HepG2 (cell line): ENCODE data around the gene TP73. TPM values are rescaled to one million over a fixed set of nuclear protein-coding genes. Genes with fewer than 3 reads are reported as not detected.

Experiments
- ARNT ChIP-seq: fragments of 450-650 bp; IDR thresholded peaks from 2 replicates; pipeline ENCODE4 v1.6.1; 2017
- ELK4 ChIP-seq: sonication (generic); formaldehyde crosslinking; IDR thresholded peaks from 2 replicates; pipeline ENCODE4 v1.9.0; 2021; ENCODE audit warnings: missing genetic modification reagents, borderline replicate concordance
- FOXM1 ChIP-seq: sonication (generic); formaldehyde crosslinking; IDR thresholded peaks from 2 replicates; pipeline ENCODE4 v1.5.0; 2020; ENCODE audit warnings: missing genetic modification reagents
- FOXO4 ChIP-seq: sonication (generic); formaldehyde crosslinking; conservative IDR thresholded peaks from 2 replicates; pipeline ENCODE4 v1.8.1; 2023; ENCODE audit warnings: missing genetic modification reagents
- HNRNPLL ChIP-seq: fragments of 200-400 bp; formaldehyde crosslinking; IDR thresholded peaks from 2 replicates; pipeline ENCODE4 v1.6.1; 2017; ENCODE audit warnings: mild to moderate bottlenecking, low read depth, low read length; ENCODE audit not compliant: poor library complexity, severe bottlenecking
- IRX3 ChIP-seq: sonication (generic); formaldehyde crosslinking; IDR thresholded peaks from 2 replicates; pipeline ENCODE4 v1.8.1; 2023; ENCODE audit warnings: mild to moderate bottlenecking, low read depth, missing genetic modification reagents, borderline replicate concordance
- MNT ChIP-seq: fragments of 450-650 bp; IDR thresholded peaks from 2 replicates; pipeline ENCODE4 v1.6.1; 2016
- MXD4 ChIP-seq: IDR thresholded peaks from 2 replicates; pipeline ENCODE4 v1.6.1; 2016; ENCODE audit warnings: mild to moderate bottlenecking, missing biosample characterization, missing genetic modification reagents
- SP5 ChIP-seq: IDR thresholded peaks from 2 replicates; pipeline ENCODE4 v1.6.1; 2016; ENCODE audit warnings: low read depth, borderline replicate concordance
- SPEN ChIP-seq: sonication (generic); formaldehyde crosslinking; IDR thresholded peaks from 2 replicates; pipeline ENCODE4 v1.5.1; 2020; ENCODE audit warnings: low read depth, mild to moderate bottlenecking, missing genetic modification reagents
- TBX2 ChIP-seq: sonication (generic); formaldehyde crosslinking; IDR thresholded peaks from 2 replicates; pipeline ENCODE4 v1.5.0; 2020; ENCODE audit warnings: missing genetic modification reagents, mild to moderate bottlenecking, borderline replicate concordance
- ZBTB42 ChIP-seq: sonication (generic); formaldehyde crosslinking; IDR thresholded peaks from 2 replicates; pipeline ENCODE4 v1.5.0; 2020; ENCODE audit warnings: mild to moderate bottlenecking, missing genetic modification reagents
- ZC3H13 ChIP-seq: sonication (generic); formaldehyde crosslinking; IDR thresholded peaks from 2 replicates; pipeline ENCODE4 v1.8.1; 2023; ENCODE audit warnings: mild to moderate bottlenecking, missing genetic modification reagents, moderate library complexity
- ZNF605 ChIP-seq: sonication (generic); formaldehyde crosslinking; IDR thresholded peaks from 2 replicates; pipeline ENCODE4 v1.8.0; 2022; ENCODE audit warnings: mild to moderate bottlenecking, missing genetic modification reagents
- ZNF660 ChIP-seq: sonication (generic); formaldehyde crosslinking; IDR thresholded peaks from 2 replicates; pipeline ENCODE4 v1.5.1; 2020; ENCODE audit warnings: mild to moderate bottlenecking, low read depth, missing genetic modification reagents, borderline replicate concordance
- ZNF737 ChIP-seq: sonication (generic); formaldehyde crosslinking; IDR thresholded peaks from 2 replicates; pipeline ENCODE4 v1.5.0; 2020; ENCODE audit warnings: missing genetic modification reagents, mild to moderate bottlenecking, borderline replicate concordance
- polyA plus RNA-seq, 8 experiments: library from polyadenylated mRNA; depleted of rRNA in 3 of 8; stranded (reverse) in 7 of 8; unstranded in 1 of 8; fragments of >200 nt; fragmentation: Illumina TruSeq in 4 of 8; extraction: Trizol in 4 of 8; gene quantifications; 2 replicates each; pipeline versions ENCODE4 v1.2.1 to v1.2.3, GENCODE V29; 2011 to 2016; ENCODE audit warnings: low read depth in 4 of 8, missing spikeins in 1 of 8, mixed read lengths in 1 of 8; ENCODE audit not compliant: insufficient read depth in 1 of 8
- total RNA-seq, 5 experiments: library from RNA; depleted of rRNA; stranded (reverse); fragments of >200 nt; fragmentation: Illumina TruSeq; extraction: Trizol; gene quantifications; 2 replicates each; pipeline ENCODE4 v1.2.3, GENCODE V29; 2016; ENCODE audit warnings: low read depth in 1 of 5
- TF ChIP-seq, protein P1 (sequence below): IDR thresholded peaks from 2 replicates; pipeline ENCODE4 v1.6.1; 2016; ENCODE audit warnings: missing compliant biosample characterization, missing genetic modification reagents, borderline replicate concordance
- TF ChIP-seq, protein P2 (sequence below): sonication (generic); formaldehyde crosslinking; IDR thresholded peaks from 2 replicates; pipeline ENCODE4 v1.4.0; 2020; ENCODE audit warnings: missing genetic modification reagents, borderline replicate concordance

Gene TP73
- total and polyA plus RNA-seq, 2 of the 13 experiments (the other 11 are each of a cell fraction or from before 2014, with no cell fraction given), result 0.49 to 1.1 TPM

DNA sequence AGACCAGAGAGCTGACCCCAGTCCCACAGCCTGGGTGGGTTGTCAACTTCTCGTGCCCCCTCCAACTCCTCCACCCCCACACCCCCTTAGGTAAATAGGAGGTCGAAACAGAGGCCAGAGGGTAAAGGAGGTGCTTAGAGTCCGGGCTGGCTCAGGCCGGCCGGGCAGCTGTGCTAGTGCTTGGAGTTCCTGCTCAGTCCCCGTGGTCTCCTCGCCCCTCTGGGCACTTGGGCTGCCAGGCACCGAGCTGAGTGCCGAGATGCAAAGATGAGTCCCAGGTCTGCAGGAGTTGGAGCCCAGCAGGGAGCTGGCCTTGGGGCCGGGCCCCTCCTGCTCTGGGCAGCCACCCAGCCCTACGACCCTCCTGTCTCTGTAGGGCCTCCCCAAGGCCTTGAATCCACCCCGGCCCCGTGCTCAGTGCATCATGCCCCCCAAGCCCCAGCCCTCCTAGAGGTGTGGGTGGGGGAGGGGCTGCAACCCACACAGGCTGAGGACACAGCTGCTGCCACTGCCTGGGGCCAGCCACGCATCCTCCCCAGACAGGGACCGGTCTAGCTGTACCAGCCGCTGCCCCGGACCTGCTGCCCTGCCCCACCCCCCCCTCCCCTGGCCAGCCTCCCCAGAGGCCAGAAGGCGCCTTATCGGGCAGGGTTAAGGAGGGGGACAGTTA, 122.1 kb downstream of the TP73 start (continued):
- TF ChIP-seq, protein P1, sequence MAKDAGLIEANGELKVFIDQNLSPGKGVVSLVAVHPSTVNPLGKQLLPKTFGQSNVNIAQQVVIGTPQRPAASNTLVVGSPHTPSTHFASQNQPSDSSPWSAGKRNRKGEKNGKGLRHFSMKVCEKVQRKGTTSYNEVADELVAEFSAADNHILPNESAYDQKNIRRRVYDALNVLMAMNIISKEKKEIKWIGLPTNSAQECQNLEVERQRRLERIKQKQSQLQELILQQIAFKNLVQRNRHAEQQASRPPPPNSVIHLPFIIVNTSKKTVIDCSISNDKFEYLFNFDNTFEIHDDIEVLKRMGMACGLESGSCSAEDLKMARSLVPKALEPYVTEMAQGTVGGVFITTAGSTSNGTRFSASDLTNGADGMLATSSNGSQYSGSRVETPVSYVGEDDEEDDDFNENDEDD (CRISPR knock-in tag), result no peak
- no peak for TF ChIP-seq IRX3 (CRISPR knock-in tag)
- TF ChIP-seq ZC3H13 (CRISPR knock-in tag), result no peak
- TF ChIP-seq MNT, result no peak
- TF ChIP-seq SPEN (CRISPR knock-in tag), result peak; percentile 31; the same call in 1 of the 2 replicates
- TF ChIP-seq FOXM1 (CRISPR knock-in tag), result no peak
- TF ChIP-seq, protein P2, sequence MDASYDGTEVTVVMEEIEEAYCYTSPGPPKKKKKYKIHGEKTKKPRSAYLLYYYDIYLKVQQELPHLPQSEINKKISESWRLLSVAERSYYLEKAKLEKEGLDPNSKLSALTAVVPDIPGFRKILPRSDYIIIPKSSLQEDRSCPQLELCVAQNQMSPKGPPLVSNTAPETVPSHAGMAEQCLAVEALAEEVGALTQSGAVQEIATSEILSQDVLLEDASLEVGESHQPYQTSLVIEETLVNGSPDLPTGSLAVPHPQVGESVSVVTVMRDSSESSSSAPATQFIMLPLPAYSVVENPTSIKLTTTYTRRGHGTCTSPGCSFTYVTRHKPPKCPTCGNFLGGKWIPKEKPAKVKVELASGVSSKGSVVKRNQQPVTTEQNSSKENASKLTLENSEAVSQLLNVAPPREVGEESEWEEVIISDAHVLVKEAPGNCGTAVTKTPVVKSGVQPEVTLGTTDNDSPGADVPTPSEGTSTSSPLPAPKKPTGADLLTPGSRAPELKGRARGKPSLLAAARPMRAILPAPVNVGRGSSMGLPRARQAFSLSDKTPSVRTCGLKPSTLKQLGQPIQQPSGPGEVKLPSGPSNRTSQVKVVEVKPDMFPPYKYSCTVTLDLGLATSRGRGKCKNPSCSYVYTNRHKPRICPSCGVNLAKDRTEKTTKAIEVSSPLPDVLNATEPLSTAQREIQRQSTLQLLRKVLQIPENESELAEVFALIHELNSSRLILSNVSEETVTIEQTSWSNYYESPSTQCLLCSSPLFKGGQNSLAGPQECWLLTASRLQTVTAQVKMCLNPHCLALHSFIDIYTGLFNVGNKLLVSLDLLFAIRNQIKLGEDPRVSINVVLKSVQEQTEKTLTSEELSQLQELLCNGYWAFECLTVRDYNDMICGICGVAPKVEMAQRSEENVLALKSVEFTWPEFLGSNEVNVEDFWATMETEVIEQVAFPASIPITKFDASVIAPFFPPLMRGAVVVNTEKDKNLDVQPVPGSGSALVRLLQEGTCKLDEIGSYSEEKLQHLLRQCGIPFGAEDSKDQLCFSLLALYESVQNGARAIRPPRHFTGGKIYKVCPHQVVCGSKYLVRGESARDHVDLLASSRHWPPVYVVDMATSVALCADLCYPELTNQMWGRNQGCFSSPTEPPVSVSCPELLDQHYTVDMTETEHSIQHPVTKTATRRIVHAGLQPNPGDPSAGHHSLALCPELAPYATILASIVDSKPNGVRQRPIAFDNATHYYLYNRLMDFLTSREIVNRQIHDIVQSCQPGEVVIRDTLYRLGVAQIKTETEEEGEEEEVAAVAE (CRISPR knock-in tag), result no peak
- no peak for TF ChIP-seq ZNF605
- TF ChIP-seq HNRNPLL, result no peak
- TF ChIP-seq ELK4 (CRISPR knock-in tag), result no peak
- TF ChIP-seq TBX2 (CRISPR knock-in tag), result no peak; the same call in 1 of the 2 replicates
- no peak for TF ChIP-seq MXD4
- no peak for TF ChIP-seq ZBTB42
- 0 out of 2 replicates have a peak, but pooled peaks have one; percentile 71 for TF ChIP-seq FOXO4 (CRISPR knock-in tag)
- TF ChIP-seq ZNF737 (CRISPR knock-in tag), result no peak
- no peak for TF ChIP-seq ZNF660 (CRISPR knock-in tag)
- no peak for TF ChIP-seq ARNT
- 0 out of 2 replicates have a peak, but pooled peaks have one; percentile 7 for TF ChIP-seq SP5 (CRISPR knock-in tag)
